GM23248 (cell line): ENCODE measurements around the gene HLA-DQA1. TPM values are rescaled to one million over a fixed set of nuclear protein-coding genes. Genes with fewer than 3 reads are reported as not detected.
"Not testable (repeated sequence)": the region's sequence is repeated elsewhere in the genome, so short reads cannot be mapped to it uniquely, and the experiment has no call there.

ENCODE experiments used
- DNase-seq: peaks from one replicate; pipeline ENCODE4 v3.0.0-alpha.2; 2015
- H2AFZ ChIP-seq: fragments of 200-600 bp; sonication (generic); 2 replicates; pipeline ENCODE4 v1.6.1; 2016; ENCODE audit warnings: antibody characterized with exemption
- H3F3A ChIP-seq: fragments of 200-600 bp; sonication (generic); 2 replicates; pipeline ENCODE4 v1.6.1; 2016; ENCODE audit warnings: mild to moderate bottlenecking, antibody characterized with exemption, mixed run types; ENCODE audit not compliant: insufficient read depth
- H3K27ac ChIP-seq: fragments of 200-600 bp; sonication (generic); 2 replicates; pipeline ENCODE4 v1.5.1; 2016; ENCODE audit warnings: mild to moderate bottlenecking
- H3K27me3 ChIP-seq: fragments of 200-600 bp; sonication (generic); replicated peaks from 2 replicates; pipeline ENCODE4 v1.6.1; 2016; ENCODE audit warnings: mild to moderate bottlenecking; ENCODE audit not compliant: insufficient read depth
- H3K36me3 ChIP-seq: fragments of 200-600 bp; sonication (generic); 2 replicates; pipeline ENCODE4 v1.6.1; 2016; ENCODE audit warnings: low read depth, mild to moderate bottlenecking
- H3K4me1 ChIP-seq: fragments of 200-600 bp; sonication (generic); 2 replicates; pipeline ENCODE4 v1.6.1; 2016; ENCODE audit warnings: mild to moderate bottlenecking; ENCODE audit not compliant: insufficient read depth
- H3K4me2 ChIP-seq: fragments of 200-600 bp; sonication (generic); one replicate; pipeline ENCODE4 v1.6.1; 2016; ENCODE audit warnings: mild to moderate bottlenecking; ENCODE audit not compliant: unreplicated experiment
- H3K4me3 ChIP-seq: fragments of 200-600 bp; sonication (generic); 2 replicates; pipeline ENCODE4 v1.5.1; 2016; ENCODE audit warnings: mild to moderate bottlenecking
- H3K79me2 ChIP-seq: fragments of 200-600 bp; sonication (generic); 2 replicates; pipeline ENCODE4 v1.6.1; 2016; ENCODE audit warnings: mild to moderate bottlenecking; ENCODE audit not compliant: insufficient read depth
- H3K9ac ChIP-seq: fragments of 200-600 bp; sonication (generic); 2 replicates; pipeline ENCODE4 v1.6.1; 2016; ENCODE audit warnings: mild to moderate bottlenecking
- H3K9me2 ChIP-seq: fragments of 200-600 bp; sonication (generic); 2 replicates; pipeline ENCODE4 v1.6.1; 2016; ENCODE audit warnings: mixed run types, mild to moderate bottlenecking, moderate library complexity; ENCODE audit not compliant: insufficient read depth
- H3K9me3 ChIP-seq: fragments of 200-600 bp; sonication (generic); one replicate; pipeline ENCODE4 v1.6.1; 2017; ENCODE audit warnings: low read depth
- H4K20me1 ChIP-seq: fragments of 200-600 bp; sonication (generic); 2 replicates; pipeline ENCODE4 v1.6.0; 2016; ENCODE audit not compliant: insufficient read depth
- EZH2 ChIP-seq: fragments of 200-600 bp; sonication (generic); IDR thresholded peaks from 2 replicates; pipeline ENCODE4 v1.6.1; 2018; ENCODE audit warnings: antibody characterized with exemption, mild to moderate bottlenecking; ENCODE audit not compliant: insufficient read depth, poor library complexity, severe bottlenecking
- EZH2phosphoT487 ChIP-seq: fragments of 200-600 bp; sonication (generic); IDR thresholded peaks from 2 replicates; pipeline ENCODE4 v1.6.1; 2018; ENCODE audit warnings: antibody characterized with exemption, moderate library complexity, mild to moderate bottlenecking, low read depth; ENCODE audit not compliant: insufficient read depth
- WGBS, 2 experiments: methylation state at CpG; one replicate each; pipeline ENCODE4 v1.1.6; 2015 to 2017; ENCODE audit warnings: low lambda C conversion rate in 2 of 2, low coverage in 1 of 2; ENCODE audit errors: missing lambda C conversion rate in 2 of 2; 5-methylcytosine and 5-hydroxymethylcytosine counted together
- in situ Hi-C: fragments of 300-500 bp; cut with MboI; formaldehyde crosslinking; loops from 2 replicates; pipeline ENCODE4 v1.15.0; 2020
- polyA plus RNA-seq: library from polyadenylated mRNA; unstranded; fragments of >200 nt; fragmentation: Nextera tagmentation; extraction: Ambion mirVana; gene quantifications from 2 replicates; pipeline ENCODE4 v1.2.1, GENCODE V29; 2016
- total RNA-seq: library from RNA; depleted of rRNA; stranded (reverse); fragments of >200 nt; shearing (Covaris generic); gene quantifications from 2 replicates; pipeline ENCODE4 v1.2.3, GENCODE V29; 2014

The HLA-DQA1 gene
- total and polyA plus RNA-seq, 2 experiments from 2014 or later: not detected

DNA sequence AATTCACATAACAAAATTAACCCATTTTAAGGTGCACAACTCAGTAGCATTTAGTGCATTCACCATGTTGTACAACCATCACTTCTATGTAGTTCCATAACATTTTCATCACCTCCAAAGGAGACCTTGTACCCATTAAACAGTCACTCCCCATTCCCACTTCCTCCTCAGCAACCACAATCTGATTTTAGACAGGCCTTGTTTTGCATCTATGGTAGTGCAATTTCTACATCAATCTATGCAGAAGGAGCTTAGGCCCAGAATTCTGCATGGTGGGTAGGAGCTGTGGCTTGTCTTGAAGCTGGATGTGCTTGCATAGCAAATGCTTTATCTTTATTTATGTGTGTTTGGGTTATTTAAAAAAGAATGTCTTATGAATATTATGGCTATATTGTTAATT lies 13.5 kb upstream of the HLA-DQA1 start:
- H3K4me3 ChIP-seq: no peak overlapping the region
- TF ChIP-seq EZH2: no peak
- TF ChIP-seq EZH2phosphoT487: no peak

DNA sequence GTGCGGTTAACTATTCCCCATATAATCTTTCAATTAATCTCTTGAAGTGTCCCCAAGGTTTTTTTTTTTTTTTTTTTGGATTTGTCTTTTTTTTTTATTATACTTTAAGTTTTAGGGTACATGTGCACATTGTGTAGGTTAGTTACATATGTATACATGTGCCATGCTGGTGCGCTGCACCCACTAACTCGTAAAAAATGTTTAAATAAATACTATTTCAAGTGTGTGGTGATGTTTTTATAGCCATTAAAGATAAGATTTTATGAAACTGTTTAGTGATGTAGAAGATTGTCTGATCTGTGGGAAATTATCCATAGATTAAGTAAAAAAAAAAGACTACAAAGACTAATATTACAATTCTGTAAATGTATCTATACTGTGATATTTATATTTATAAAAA lies 12.6 kb upstream of the HLA-DQA1 start:
- no peaks in the 10 kb centered on the region for H3K9me2 ChIP-seq
- no peak for DNase-seq
- TF ChIP-seq EZH2 (no peak), EZH2phosphoT487 (no peak)

More for the DNA sequence above, 13.5 kb upstream of the HLA-DQA1 start:
- Histone ChIP-seq H3F3A (no peaks in the 10 kb centered on the region), H3K9me2 (no peaks in the 10 kb centered on the region), H3K9me3 (no peaks in the 10 kb centered on the region), H3K9ac (no peak overlapping the region), H4K20me1 (no peaks in the 10 kb centered on the region), H3K79me2 (no peaks in the 10 kb centered on the region), H2AFZ (no peak overlapping the region), H3K27me3 (no peaks in the 10 kb centered on the region), H3K4me1 (no peaks in the 10 kb centered on the region), H3K36me3 (no peaks in the 10 kb centered on the region), H3K4me2 (no peak overlapping the region), H3K27ac (no peak overlapping the region)
- in situ Hi-C loops: no loop called here
- no peak for DNase-seq

DNA sequence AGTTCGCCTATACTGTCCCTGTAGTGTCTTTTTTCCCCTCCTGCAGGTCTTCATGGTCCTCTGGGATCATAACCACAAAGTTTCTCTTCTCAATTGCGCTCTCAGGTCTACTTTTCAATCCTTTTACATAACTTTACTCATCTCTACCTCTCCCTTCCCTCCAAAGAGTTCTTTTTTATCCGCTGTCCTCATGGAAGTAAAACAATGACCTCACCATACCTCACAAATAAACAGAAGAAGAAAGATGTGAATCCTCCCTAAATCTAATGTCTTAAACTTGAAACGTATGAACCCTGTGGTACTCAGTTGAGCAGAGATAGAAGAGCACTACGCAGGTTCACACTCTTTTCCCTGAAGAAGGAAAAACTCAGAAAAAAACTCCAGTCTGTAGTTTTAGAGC lies 12.1 kb upstream of the HLA-DQA1 start:
- no peak overlapping the region for H3K9ac ChIP-seq
- no peaks in the 10 kb centered on the region for H3K79me2 ChIP-seq
- no peak overlapping the region for H2AFZ ChIP-seq
- H4K20me1 ChIP-seq: no peaks in the 10 kb centered on the region
- H3K4me2 ChIP-seq: no peak overlapping the region
- H3K4me1 ChIP-seq: no peaks in the 10 kb centered on the region
- DNase-seq: no peak
- H3K36me3 ChIP-seq: no peaks in the 10 kb centered on the region
- H3K9me2 ChIP-seq: no peaks in the 10 kb centered on the region
- H3K4me3 ChIP-seq: no peak overlapping the region
- H3F3A ChIP-seq: no peaks in the 10 kb centered on the region
- no peaks in the 10 kb centered on the region for H3K9me3 ChIP-seq
- in situ Hi-C loops: no loop called here
- no peaks in the 10 kb centered on the region for H3K27me3 ChIP-seq
- WGBS, 2 experiments: 7 to 8% methylated on average over 5 of the region's 5 CpGs
- TF ChIP-seq EZH2: no peak
- no peak for TF ChIP-seq EZH2phosphoT487
- H3K27ac ChIP-seq: no peak overlapping the region

More for the DNA sequence above, 12.6 kb upstream of the HLA-DQA1 start:
- Histone ChIP-seq H4K20me1 (no peaks in the 10 kb centered on the region), H3K4me2 (no peak overlapping the region), H3K27me3 (no peaks in the 10 kb centered on the region), H3K9ac (no peak overlapping the region), H3K79me2 (no peaks in the 10 kb centered on the region), H2AFZ (no peak overlapping the region), H3K4me3 (no peak overlapping the region), H3K36me3 (no peaks in the 10 kb centered on the region), H3K9me3 (no peaks in the 10 kb centered on the region), H3F3A (no peaks in the 10 kb centered on the region), H3K4me1 (no peaks in the 10 kb centered on the region), H3K27ac (no peak overlapping the region)
- in situ Hi-C loops: no loop called here
- 0% methylated on average over 1 of the region's 3 CpGs; no CpG with 5 or more reads in 1 of the 2 experiments for WGBS, 2 experiments

DNA sequence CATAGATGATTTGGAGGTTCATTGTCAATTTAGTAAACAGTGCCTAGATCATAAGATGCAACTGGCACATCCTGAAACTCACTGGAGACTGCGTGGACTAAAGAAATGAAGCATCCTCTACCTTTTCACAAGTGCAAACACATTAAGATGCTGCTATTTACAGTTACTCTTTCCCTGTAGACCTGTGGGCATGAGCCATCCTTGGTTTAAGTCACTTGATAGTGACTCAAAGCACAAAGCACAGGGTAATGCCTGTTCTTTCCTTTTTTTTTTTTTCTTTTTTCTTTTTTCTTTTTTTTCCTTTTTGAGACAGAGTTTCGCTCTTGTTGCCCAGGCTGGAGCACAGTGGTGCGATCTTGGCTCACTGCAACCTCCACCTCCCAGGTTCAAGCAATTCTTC lies 10.0 kb upstream of the HLA-DQA1 start:
- Histone ChIP-seq H3K4me2 (no peak overlapping the region), H3K36me3 (no peaks in the 10 kb centered on the region), H3K9ac (no peak overlapping the region), H3K27me3 (no peaks in the 10 kb centered on the region), H3F3A (no peaks in the 10 kb centered on the region), H3K27ac (no peak overlapping the region), H3K79me2 (no peaks in the 10 kb centered on the region), H2AFZ (no peak overlapping the region), H3K4me1 (no peaks in the 10 kb centered on the region), H3K9me3 (no peaks in the 10 kb centered on the region), H3K9me2 (no peaks in the 10 kb centered on the region), H3K4me3 (no peak overlapping the region), H4K20me1 (no peaks in the 10 kb centered on the region)
- WGBS, 2 experiments: 0% methylated on average over 1 of the region's 3 CpGs
- no peak for DNase-seq
- in situ Hi-C loops: no loop called here
- no peak for TF ChIP-seq EZH2
- no peak for TF ChIP-seq EZH2phosphoT487

DNA sequence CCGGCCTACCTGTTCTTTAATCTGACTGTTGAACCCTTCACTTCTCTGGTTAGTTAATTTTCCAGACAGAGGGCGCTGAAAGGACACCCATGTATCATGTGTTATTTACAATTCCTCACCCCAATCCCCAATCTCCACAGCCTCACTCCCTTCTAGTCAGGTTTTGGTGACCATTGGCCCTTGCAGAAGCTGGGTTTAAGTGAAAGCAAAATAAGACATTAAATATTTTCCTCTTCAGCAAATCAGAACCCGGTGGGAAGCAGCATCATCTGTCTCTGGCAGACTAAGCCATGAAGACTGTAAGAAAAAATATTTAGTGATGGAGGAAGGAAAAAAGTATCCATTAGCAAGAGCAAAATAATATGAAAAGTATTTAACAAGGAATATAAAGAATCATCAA lies 9.4 kb upstream of the HLA-DQA1 start:
- Histone ChIP-seq H3K9me2 (no peaks in the 10 kb centered on the region), H3K36me3 (no peaks in the 10 kb centered on the region), H3K4me3 (no peak overlapping the region), H3K27ac (no peak overlapping the region), H3K4me2 (no peak overlapping the region), H4K20me1 (no peaks in the 10 kb centered on the region), H3F3A (no peaks in the 10 kb centered on the region), H3K79me2 (no peaks in the 10 kb centered on the region), H3K9ac (no peak overlapping the region), H3K27me3 (no peaks in the 10 kb centered on the region), H3K4me1 (no peaks in the 10 kb centered on the region), H3K9me3 (no peaks in the 10 kb centered on the region), H2AFZ (no peak overlapping the region)
- DNase-seq: no peak
- no peak for TF ChIP-seq EZH2
- no peak for TF ChIP-seq EZH2phosphoT487
- in situ Hi-C loops: no loop called here
- WGBS, 2 experiments: 15% methylated on average over 2 to 3 of the region's 3 CpGs

DNA sequence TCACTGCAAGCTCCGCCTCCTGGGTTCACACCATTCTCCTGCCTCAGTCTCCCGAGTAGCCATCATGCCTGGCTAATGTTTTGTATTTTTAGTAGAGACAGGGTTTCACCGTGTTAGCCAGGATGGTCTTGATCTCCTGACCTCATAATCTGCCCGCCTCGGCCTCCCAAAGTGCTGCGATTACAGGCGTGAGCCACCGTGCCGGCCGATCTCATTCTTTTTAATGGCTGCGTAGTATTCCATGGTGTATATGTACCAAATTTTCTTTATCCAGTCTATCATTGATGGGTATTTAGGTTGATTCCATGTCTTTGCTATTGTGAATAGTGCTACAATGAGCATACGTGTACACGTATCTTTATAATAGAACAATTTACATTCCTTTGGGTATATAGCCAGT lies 7.4 kb upstream of the HLA-DQA1 start:
- H3K9ac ChIP-seq, H3K9me3 ChIP-seq, H3K27ac ChIP-seq, H3K4me1 ChIP-seq, DNase-seq, in situ Hi-C loops, H3K9me2 ChIP-seq, H3K36me3 ChIP-seq, H3K79me2 ChIP-seq, H2AFZ ChIP-seq, H3F3A ChIP-seq, H3K27me3 ChIP-seq, H4K20me1 ChIP-seq, H3K4me3 ChIP-seq, H3K4me2 ChIP-seq: not testable (repeated sequence)
- WGBS, 2 experiments: 27 to 69% methylated on average over 2 of the region's 13 CpGs
